K562 (cell line): Measurements from ENCODE around the gene MMEL1. TPM values are rescaled to one million over a fixed set of nuclear protein-coding genes. Genes with fewer than 3 reads are reported as not detected.
A peak's percentile ranks its signal among the peaks of the same experiment; 100 is the strongest.

ENCODE experiments used
- ASH1L ChIP-seq: fragments of 450-650 bp; IDR thresholded peaks from 2 replicates; pipeline ENCODE4 v1.6.1; 2018; ENCODE audit warnings: borderline replicate concordance, mild to moderate bottlenecking, low read depth; ENCODE audit not compliant: partially characterized antibody
- CBX1 ChIP-seq: sonication (generic); IDR thresholded peaks from 2 replicates; pipeline ENCODE4 v1.6.1; 2016; ENCODE audit warnings: antibody characterized with exemption, low read depth, mild to moderate bottlenecking
- HDAC2 ChIP-seq: fragments of 450-650 bp; IDR thresholded peaks from 2 replicates; pipeline ENCODE4 v1.6.1; 2016; ENCODE audit warnings: mild to moderate bottlenecking
- PHB2 ChIP-seq: fragments of 450-650 bp; IDR thresholded peaks from 2 replicates; pipeline ENCODE4 v1.6.1; 2017; ENCODE audit warnings: low read depth
- POU5F1 ChIP-seq: fragments of 150-350 bp; IDR thresholded peaks from 2 replicates; pipeline ENCODE4 v1.6.1; 2014; ENCODE audit warnings: borderline replicate concordance, low read length, low read depth, mild to moderate bottlenecking; ENCODE audit not compliant: partially characterized antibody
- RUNX1 ChIP-seq: sonication (generic); IDR thresholded peaks from 2 replicates; pipeline ENCODE4 v1.6.1; 2016; ENCODE audit warnings: antibody characterized with exemption, low read depth
- THRAP3 ChIP-seq: fragments of 450-650 bp; IDR thresholded peaks from 2 replicates; pipeline ENCODE4 v1.6.1; 2016; ENCODE audit warnings: mild to moderate bottlenecking, inconsistent platforms, borderline replicate concordance
- ZNF699 ChIP-seq: fragments of 250-450 bp; sonication (Bioruptor Pico); IDR thresholded peaks from 2 replicates; pipeline ENCODE4 v1.8.0; 2021; ENCODE audit warnings: mild to moderate bottlenecking, moderate library complexity; ENCODE audit not compliant: insufficient replicate concordance
- ZNF76 ChIP-seq: fragments of 250-450 bp; sonication (Bioruptor Pico); IDR thresholded peaks from 2 replicates; pipeline ENCODE4 v1.4.0; 2020; ENCODE audit warnings: mild to moderate bottlenecking, moderate library complexity, borderline replicate concordance
- ZNF785 ChIP-seq: fragments of 250-450 bp; sonication (Bioruptor Pico); IDR thresholded peaks from 2 replicates; pipeline ENCODE4 v1.4.0; 2020; ENCODE audit warnings: mild to moderate bottlenecking
- polyA plus RNA-seq, 8 experiments: library from polyadenylated mRNA; depleted of rRNA in 4 of 8; stranded (reverse) in 5 of 8; unstranded in 3 of 8; fragments of >200 nt; fragmentation: Nextera tagmentation in 2 of 8; fragmentation: Illumina TruSeq in 1 of 8; extraction: Ambion mirVana in 2 of 8; extraction: Trizol in 1 of 8; gene quantifications; 2 replicates each; pipeline versions ENCODE4 v1.2.1 to v1.2.3, GENCODE V29; 2011 to 2014; ENCODE audit warnings: inconsistent platforms in 1 of 8, missing spikeins in 1 of 8
- total RNA-seq, 7 experiments: library from RNA; depleted of rRNA in 6 of 7; stranded (reverse); fragments of >200 nt in 6 of 7; fragmentation: Illumina TruSeq in 2 of 7; extraction: Trizol in 2 of 7; gene quantifications; 2 replicates each; pipeline versions ENCODE4 v1.2.1 to v1.2.3, GENCODE V29; 2011 to 2021; ENCODE audit warnings: low replicate concordance in 1 of 7
- TF ChIP-seq, protein P1 (sequence below): fragments of 250-450 bp; sonication (Bioruptor Pico); IDR thresholded peaks from 2 replicates; pipeline ENCODE4 v1.8.0; 2022; ENCODE audit warnings: moderate library complexity, mild to moderate bottlenecking, inconsistent platforms
- TF ChIP-seq, protein P2 (sequence below): fragments of 250-450 bp; sonication (Bioruptor Pico); IDR thresholded peaks from 2 replicates; pipeline ENCODE4 v1.4.0; 2020; ENCODE audit warnings: mild to moderate bottlenecking
- TF ChIP-seq, protein P3 (sequence below): fragments of 450-650 bp; IDR thresholded peaks from 2 replicates; pipeline ENCODE4 v1.6.1; 2018; ENCODE audit not compliant: partially characterized antibody
- TF ChIP-seq, protein P4 (sequence below): sonication (generic); formaldehyde crosslinking; IDR thresholded peaks from 2 replicates; pipeline ENCODE4 v1.8.1; 2023; ENCODE audit warnings: mild to moderate bottlenecking, missing genetic modification reagents
- TF ChIP-seq, protein P5 (sequence below), 3 experiments: IDR thresholded peaks in 2 of 3; conservative IDR thresholded peaks in 1 of 3; 2 replicates each; pipeline ENCODE4 v1.5.1; 2011 to 2012; ENCODE audit warnings: low read length in 3 of 3, mild to moderate bottlenecking in 3 of 3, control low read depth in 2 of 3, improper control_type of control experiment in 1 of 3, inconsistent platforms in 1 of 3, low read depth in 1 of 3, mixed read lengths in 1 of 3, moderate library complexity in 1 of 3; ENCODE audit not compliant: insufficient read depth in 2 of 3

Gene MMEL1
- total and polyA plus RNA-seq, 9 of the 15 experiments (the other 6 are each of a cell fraction or from before 2014, with no cell fraction given), result not detected

DNA sequence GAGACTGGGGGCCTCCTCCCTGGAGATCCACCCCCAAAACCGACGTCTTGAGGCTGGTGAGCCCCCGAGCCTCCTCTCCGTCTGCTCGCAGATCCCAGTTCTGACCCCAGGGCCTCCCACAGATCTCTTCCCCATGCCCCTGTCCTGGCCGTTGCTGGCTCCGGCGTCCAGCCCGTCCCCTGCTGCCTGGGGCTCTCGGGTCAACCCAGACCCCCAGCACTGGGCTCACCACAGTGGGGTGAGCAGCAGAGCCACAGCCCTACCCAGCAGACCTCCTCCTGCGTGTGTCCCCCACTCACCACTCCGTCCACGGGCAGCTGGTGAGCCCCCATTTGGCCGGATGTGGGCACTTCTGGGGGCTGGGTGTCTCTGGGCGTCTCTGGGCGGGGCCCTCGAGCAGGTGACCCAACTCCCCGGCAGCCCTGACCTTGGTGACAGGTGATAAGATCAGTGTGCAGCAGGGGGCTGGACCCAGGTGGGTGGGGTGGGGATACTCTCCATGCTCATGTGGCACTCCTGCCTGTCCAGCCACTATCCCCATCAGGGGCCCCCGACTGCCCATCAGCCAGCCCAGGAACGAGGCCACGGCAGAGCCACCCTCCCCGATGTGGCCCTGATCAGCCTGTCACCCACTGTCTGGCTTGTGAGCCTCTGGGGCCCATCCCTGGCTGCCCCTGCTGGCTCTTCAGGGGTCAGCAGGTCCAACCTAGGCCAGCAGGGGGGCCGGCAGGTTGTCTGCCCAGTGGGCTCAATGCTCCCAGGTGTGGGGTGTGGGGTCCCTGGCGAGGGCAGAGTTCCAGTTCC lies 75.9 kb downstream of the MMEL1 start (continued):
- no peak for TF ChIP-seq RUNX1
- TF ChIP-seq POU5F1, result no peak
- TF ChIP-seq, protein P1, sequence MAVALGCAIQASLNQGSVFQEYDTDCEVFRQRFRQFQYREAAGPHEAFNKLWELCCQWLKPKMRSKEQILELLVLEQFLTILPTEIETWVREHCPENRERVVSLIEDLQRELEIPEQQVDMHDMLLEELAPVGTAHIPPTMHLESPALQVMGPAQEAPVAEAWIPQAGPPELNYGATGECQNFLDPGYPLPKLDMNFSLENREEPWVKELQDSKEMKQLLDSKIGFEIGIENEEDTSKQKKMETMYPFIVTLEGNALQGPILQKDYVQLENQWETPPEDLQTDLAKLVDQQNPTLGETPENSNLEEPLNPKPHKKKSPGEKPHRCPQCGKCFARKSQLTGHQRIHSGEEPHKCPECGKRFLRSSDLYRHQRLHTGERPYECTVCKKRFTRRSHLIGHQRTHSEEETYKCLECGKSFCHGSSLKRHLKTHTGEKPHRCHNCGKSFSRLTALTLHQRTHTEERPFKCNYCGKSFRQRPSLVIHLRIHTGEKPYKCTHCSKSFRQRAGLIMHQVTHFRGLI (CRISPR knock-in tag), result no peak
- 0 out of 2 replicates have a peak, but pooled peaks have one; percentile 24 for TF ChIP-seq CBX1
- TF ChIP-seq, protein P2, sequence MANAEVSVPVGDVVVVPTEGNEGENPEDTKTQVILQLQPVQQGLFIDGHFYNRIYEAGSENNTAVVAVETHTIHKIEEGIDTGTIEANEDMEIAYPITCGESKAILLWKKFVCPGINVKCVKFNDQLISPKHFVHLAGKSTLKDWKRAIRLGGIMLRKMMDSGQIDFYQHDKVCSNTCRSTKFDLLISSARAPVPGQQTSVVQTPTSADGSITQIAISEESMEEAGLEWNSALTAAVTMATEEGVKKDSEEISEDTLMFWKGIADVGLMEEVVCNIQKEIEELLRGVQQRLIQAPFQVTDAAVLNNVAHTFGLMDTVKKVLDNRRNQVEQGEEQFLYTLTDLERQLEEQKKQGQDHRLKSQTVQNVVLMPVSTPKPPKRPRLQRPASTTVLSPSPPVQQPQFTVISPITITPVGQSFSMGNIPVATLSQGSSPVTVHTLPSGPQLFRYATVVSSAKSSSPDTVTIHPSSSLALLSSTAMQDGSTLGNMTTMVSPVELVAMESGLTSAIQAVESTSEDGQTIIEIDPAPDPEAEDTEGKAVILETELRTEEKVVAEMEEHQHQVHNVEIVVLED (CRISPR knock-in tag), result no peak
- TF ChIP-seq, protein P3, sequence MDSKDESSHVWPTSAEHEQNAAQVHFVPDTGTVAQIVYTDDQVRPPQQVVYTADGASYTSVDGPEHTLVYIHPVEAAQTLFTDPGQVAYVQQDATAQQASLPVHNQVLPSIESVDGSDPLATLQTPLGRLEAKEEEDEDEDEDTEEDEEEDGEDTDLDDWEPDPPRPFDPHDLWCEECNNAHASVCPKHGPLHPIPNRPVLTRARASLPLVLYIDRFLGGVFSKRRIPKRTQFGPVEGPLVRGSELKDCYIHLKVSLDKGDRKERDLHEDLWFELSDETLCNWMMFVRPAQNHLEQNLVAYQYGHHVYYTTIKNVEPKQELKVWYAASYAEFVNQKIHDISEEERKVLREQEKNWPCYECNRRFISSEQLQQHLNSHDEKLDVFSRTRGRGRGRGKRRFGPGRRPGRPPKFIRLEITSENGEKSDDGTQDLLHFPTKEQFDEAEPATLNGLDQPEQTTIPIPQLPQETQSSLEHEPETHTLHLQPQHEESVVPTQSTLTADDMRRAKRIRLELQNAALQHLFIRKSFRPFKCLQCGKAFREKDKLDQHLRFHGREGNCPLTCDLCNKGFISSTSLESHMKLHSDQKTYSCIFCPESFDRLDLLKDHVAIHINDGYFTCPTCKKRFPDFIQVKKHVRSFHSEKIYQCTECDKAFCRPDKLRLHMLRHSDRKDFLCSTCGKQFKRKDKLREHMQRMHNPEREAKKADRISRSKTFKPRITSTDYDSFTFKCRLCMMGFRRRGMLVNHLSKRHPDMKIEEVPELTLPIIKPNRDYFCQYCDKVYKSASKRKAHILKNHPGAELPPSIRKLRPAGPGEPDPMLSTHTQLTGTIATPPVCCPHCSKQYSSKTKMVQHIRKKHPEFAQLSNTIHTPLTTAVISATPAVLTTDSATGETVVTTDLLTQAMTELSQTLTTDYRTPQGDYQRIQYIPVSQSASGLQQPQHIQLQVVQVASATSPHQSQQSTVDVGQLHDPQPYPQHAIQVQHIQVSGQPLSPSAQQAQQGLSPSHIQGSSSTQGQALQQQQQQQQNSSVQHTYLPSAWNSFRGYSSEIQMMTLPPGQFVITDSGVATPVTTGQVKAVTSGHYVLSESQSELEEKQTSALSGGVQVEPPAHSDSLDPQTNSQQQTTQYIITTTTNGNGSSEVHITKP, result no peak
- no peak for TF ChIP-seq THRAP3
- no peak for TF ChIP-seq PHB2
- TF ChIP-seq ZNF785 (CRISPR knock-in tag), result no peak
- no peak for TF ChIP-seq ASH1L
- TF ChIP-seq, protein P4, sequence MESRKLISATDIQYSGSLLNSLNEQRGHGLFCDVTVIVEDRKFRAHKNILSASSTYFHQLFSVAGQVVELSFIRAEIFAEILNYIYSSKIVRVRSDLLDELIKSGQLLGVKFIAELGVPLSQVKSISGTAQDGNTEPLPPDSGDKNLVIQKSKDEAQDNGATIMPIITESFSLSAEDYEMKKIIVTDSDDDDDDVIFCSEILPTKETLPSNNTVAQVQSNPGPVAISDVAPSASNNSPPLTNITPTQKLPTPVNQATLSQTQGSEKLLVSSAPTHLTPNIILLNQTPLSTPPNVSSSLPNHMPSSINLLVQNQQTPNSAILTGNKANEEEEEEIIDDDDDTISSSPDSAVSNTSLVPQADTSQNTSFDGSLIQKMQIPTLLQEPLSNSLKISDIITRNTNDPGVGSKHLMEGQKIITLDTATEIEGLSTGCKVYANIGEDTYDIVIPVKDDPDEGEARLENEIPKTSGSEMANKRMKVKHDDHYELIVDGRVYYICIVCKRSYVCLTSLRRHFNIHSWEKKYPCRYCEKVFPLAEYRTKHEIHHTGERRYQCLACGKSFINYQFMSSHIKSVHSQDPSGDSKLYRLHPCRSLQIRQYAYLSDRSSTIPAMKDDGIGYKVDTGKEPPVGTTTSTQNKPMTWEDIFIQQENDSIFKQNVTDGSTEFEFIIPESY (CRISPR knock-in tag), result no peak
- TF ChIP-seq HDAC2, result no peak
- no peak for TF ChIP-seq ZNF699 (CRISPR knock-in tag)
- 0 out of 2 replicates have a peak, but pooled peaks have one; percentile 51 for TF ChIP-seq ZNF76 (CRISPR knock-in tag)
- TF ChIP-seq, protein P5, sequence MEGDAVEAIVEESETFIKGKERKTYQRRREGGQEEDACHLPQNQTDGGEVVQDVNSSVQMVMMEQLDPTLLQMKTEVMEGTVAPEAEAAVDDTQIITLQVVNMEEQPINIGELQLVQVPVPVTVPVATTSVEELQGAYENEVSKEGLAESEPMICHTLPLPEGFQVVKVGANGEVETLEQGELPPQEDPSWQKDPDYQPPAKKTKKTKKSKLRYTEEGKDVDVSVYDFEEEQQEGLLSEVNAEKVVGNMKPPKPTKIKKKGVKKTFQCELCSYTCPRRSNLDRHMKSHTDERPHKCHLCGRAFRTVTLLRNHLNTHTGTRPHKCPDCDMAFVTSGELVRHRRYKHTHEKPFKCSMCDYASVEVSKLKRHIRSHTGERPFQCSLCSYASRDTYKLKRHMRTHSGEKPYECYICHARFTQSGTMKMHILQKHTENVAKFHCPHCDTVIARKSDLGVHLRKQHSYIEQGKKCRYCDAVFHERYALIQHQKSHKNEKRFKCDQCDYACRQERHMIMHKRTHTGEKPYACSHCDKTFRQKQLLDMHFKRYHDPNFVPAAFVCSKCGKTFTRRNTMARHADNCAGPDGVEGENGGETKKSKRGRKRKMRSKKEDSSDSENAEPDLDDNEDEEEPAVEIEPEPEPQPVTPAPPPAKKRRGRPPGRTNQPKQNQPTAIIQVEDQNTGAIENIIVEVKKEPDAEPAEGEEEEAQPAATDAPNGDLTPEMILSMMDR (IDR thresholded peaks at IDR 0.05 in 2 of 3, conservative IDR thresholded peaks at IDR 0.05 in 1 of 3; ENCODE audit: insufficient read depth in 2 of 3, low read depth in 1 of 3, low read length in 3 of 3), result peak in 2 of 3 experiments; percentile 35 to 51; a peak in 4 of 6 replicates
